HCT116 (cell line): ENCODE results near the gene AGAP2. TPM values are rescaled to one million over a fixed set of nuclear protein-coding genes. Genes with fewer than 3 reads are reported as not detected.
A peak's percentile ranks its signal among the peaks of the same experiment; 100 is the strongest.

Source experiments
- ATAC-seq: fragments of 200-7000 bp; cut with Tn5 transposase; 2 replicates; pipeline ENCODE4 v1.9.1; 2020; ENCODE audit warnings: mild to moderate bottlenecking, moderate library complexity
- BruUV-seq: library from RNA; stranded (reverse); fragments of 400-500 nt; replicated peaks from 2 replicates; lab custom pipeline; 2021; lab: Mats Ljungman, UMichigan
- CTCF ChIA-PET: fragments of 300-600 bp; sonication (Branson Sonifier 250); formaldehyde crosslinking; loops from one replicate; lab custom pipeline; 2021; ENCODE audit warnings: antibody characterized with exemption; lab: Charles Lee
- POLR2A ChIA-PET: fragments of 300-600, 350-600 bp; sonication (Branson Sonifier 250); formaldehyde crosslinking; loops from one replicate; lab custom pipeline; 2021; ENCODE audit warnings: antibody characterized with exemption; lab: Charles Lee
- RAD21 ChIA-PET, 2 experiments: fragments of 300-600 bp; sonication (Branson Sonifier 250); formaldehyde crosslinking; loops; one replicate each; lab custom pipeline; 2023; ENCODE audit warnings: low total read pairs in 2 of 2; ENCODE audit not compliant: uncharacterized antibody in 2 of 2, unreplicated experiment in 2 of 2, low non-redundant PET in 1 of 2; lab: Charles Lee
- DNase-seq: peaks from one replicate; pipeline ENCODE4 v3.0.0-alpha.2; 2010; ENCODE audit warnings: low read depth, low spot score
- H2AFZ ChIP-seq: fragments of 200-600 bp; shearing (Covaris generic), sonication (generic); 2 replicates; pipeline ENCODE4 v1.6.1; 2017; ENCODE audit warnings: low read depth, mixed run types, mixed read lengths, antibody characterized with exemption, low read length; ENCODE audit not compliant: poor library complexity, severe bottlenecking
- H3K27ac ChIP-seq: 2 replicates; pipeline ENCODE4 v1.5.1; 2012; ENCODE audit warnings: low read depth, low read length
- H3K27me3 ChIP-seq: fragments of 200-600 bp; sonication (generic); 2 replicates; pipeline ENCODE4 v1.6.1; 2016; ENCODE audit warnings: mixed run types, low read length, mixed read lengths; ENCODE audit not compliant: insufficient read depth
- H3K36me3 ChIP-seq, 2 experiments: fragments of 200-500 bp in 1 of 2; fragments of 200-600 bp in 1 of 2; sonication (Bioruptor generic) in 1 of 2; sonication (generic) in 1 of 2; 2 replicates each; pipeline versions ENCODE4 v1.5.1 to v1.6.1; 2014 to 2016; ENCODE audit warnings: low read length in 2 of 2, inconsistent platforms in 1 of 2, mixed read lengths in 1 of 2, mixed run types in 1 of 2; ENCODE audit not compliant: insufficient read depth in 2 of 2, control insufficient read depth in 1 of 2
- H3K4me1 ChIP-seq, 2 experiments: fragments of 200-600 bp in 1 of 2; sonication (generic) in 1 of 2; 2 replicates each; pipeline versions ENCODE4 v1.5.1 to v1.6.1; 2012 to 2017; ENCODE audit warnings: low read length in 2 of 2, inconsistent platforms in 1 of 2, mild to moderate bottlenecking in 1 of 2, mixed read lengths in 1 of 2, mixed run types in 1 of 2, moderate library complexity in 1 of 2; ENCODE audit not compliant: insufficient read depth in 2 of 2, control insufficient read depth in 1 of 2
- H3K4me2 ChIP-seq: fragments of 200-600 bp; sonication (generic); 2 replicates; pipeline ENCODE4 v1.6.1; 2017; ENCODE audit warnings: mixed run types, low read length, mixed read lengths
- H3K4me3 ChIP-seq, 2 experiments: fragments of 200-600 bp in 1 of 2; sonication (generic) in 1 of 2; replicated peaks in 1 of 2; 2 replicates each; pipeline ENCODE4 v1.5.1; 2011 to 2016; ENCODE audit warnings: low read length in 2 of 2, control low read depth in 1 of 2, low read depth in 1 of 2, mild to moderate bottlenecking in 1 of 2, mixed read lengths in 1 of 2, mixed run types in 1 of 2
- H3K79me2 ChIP-seq: fragments of 200-600 bp; sonication (generic); 2 replicates; pipeline ENCODE4 v1.6.1; 2017; ENCODE audit warnings: mild to moderate bottlenecking, mixed run types, low read length, moderate library complexity, mixed read lengths; ENCODE audit not compliant: insufficient read depth
- H3K9ac ChIP-seq: fragments of 200-600 bp; sonication (generic); 2 replicates; pipeline ENCODE4 v1.6.1; 2016; ENCODE audit warnings: low read length, mixed read lengths
- H3K9me2 ChIP-seq: fragments of 200-600 bp; sonication (generic), shearing (Covaris generic); 2 replicates; pipeline ENCODE4 v1.6.1; 2017; ENCODE audit warnings: mixed run types, mild to moderate bottlenecking, moderate library complexity; ENCODE audit not compliant: insufficient read depth
- H3K9me3 ChIP-seq, 2 experiments: fragments of 200-500 bp in 1 of 2; fragments of 200-600 bp in 1 of 2; sonication (Bioruptor generic) in 1 of 2; sonication (generic) in 1 of 2; 2 replicates each; pipeline ENCODE4 v1.6.1; 2014 to 2017; ENCODE audit warnings: low read length in 2 of 2, mixed read lengths in 2 of 2, inconsistent platforms in 1 of 2, low read depth in 1 of 2, mild to moderate bottlenecking in 1 of 2, mixed run types in 1 of 2, moderate library complexity in 1 of 2; ENCODE audit not compliant: control insufficient read depth in 1 of 2, insufficient read depth in 1 of 2
- H4K20me1 ChIP-seq: fragments of 200-600 bp; sonication (generic), shearing (Covaris generic); 2 replicates; pipeline ENCODE4 v1.6.1; 2017; ENCODE audit warnings: mixed run types, mild to moderate bottlenecking, moderate library complexity; ENCODE audit not compliant: insufficient read depth
- CBX3 ChIP-seq: IDR thresholded peaks from 2 replicates; pipeline ENCODE4 v1.6.1; 2012; ENCODE audit warnings: low read depth
- POLR2AphosphoS5 ChIP-seq: IDR thresholded peaks from 2 replicates; pipeline ENCODE4 v1.6.1; 2011; ENCODE audit warnings: mild to moderate bottlenecking, low read depth, low read length, moderate library complexity
- SIN3A ChIP-seq: IDR thresholded peaks from 2 replicates; pipeline ENCODE4 v1.6.1; 2012; ENCODE audit warnings: low read depth
- intact Hi-C: fragments of 100-400 bp; cut with micrococcal nuclease; formaldehyde crosslinking; loops from 2 replicates; pipeline ENCODE4 v1.10.0; 2022
- total RNA-seq: library from RNA; stranded (reverse); gene quantifications from one replicate; pipeline ENCODE4 v1.2.1, GENCODE V29; 2021; ENCODE audit not compliant: unreplicated experiment
- TF ChIP-seq, protein P1 (sequence below), 3 experiments: fragments of 200-600 bp in 1 of 3; sonication (generic) in 1 of 3; IDR thresholded peaks in 2 of 3; conservative IDR thresholded peaks in 1 of 3; 2 replicates each; pipeline ENCODE4 v1.5.1; 2012 to 2017; ENCODE audit warnings: low read depth in 2 of 3, low read length in 2 of 3, antibody characterized with exemption in 1 of 3, borderline replicate concordance in 1 of 3, control low read depth in 1 of 3, mild to moderate bottlenecking in 1 of 3, mixed read lengths in 1 of 3, mixed run types in 1 of 3, moderate library complexity in 1 of 3; ENCODE audit not compliant: insufficient read depth in 1 of 3
- TF ChIP-seq, protein P2 (sequence below): IDR thresholded peaks from 2 replicates; pipeline ENCODE4 v1.6.1; 2011; ENCODE audit warnings: mild to moderate bottlenecking, low read length, moderate library complexity; ENCODE audit not compliant: insufficient replicate concordance; ENCODE audit errors: extremely low read depth
- TF ChIP-seq, protein P3 (sequence below): IDR thresholded peaks from 2 replicates; pipeline ENCODE4 v1.6.1; 2012
- TF ChIP-seq, protein P4 (sequence below): IDR thresholded peaks from 2 replicates; pipeline ENCODE4 v1.6.1; 2012

The AGAP2 gene
- total RNA-seq, 1 experiment from 2014 or later: 15.8 TPM

DNA sequence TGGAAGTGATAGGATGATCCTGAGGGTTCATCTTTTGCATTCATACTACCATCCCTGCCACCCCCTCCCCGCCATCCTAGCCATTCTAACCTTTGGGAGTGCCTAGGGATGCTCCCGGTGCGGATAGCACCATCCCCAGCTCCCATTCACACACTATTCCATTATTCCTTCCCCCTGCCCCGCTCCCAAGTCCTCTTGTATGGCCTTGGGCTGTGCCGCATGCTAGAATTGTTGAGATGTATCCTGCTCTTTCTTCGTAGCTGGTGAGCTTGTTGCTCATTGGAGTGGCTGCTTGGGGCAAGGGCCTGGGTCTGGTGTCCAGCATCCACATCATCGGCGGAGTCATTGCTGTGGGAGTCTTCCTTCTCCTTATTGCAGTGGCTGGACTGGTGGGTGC lies 6.9 kb upstream of the AGAP2 start:
- peak overlapping the region; percentile 76 for H3K27ac ChIP-seq
- peak overlapping the region; percentile 90 for H3K9ac ChIP-seq
- CTCF ChIA-PET: interaction anchor here (1.1 to 1.7 kb wide), 5 partner anchors 9 to 162 kb away, joined by 3 to 11 read pairs (median 4); no protein-coding TSS in a partner anchor
- H3K4me2 ChIP-seq: peak overlapping the region; percentile 91
- no peak overlapping the region for H2AFZ ChIP-seq
- peak; percentile 5 for ATAC-seq
- peaks cover 16 to 22% of the 10 kb centered on the region in 2 experiments; a peak in 3 of 4 replicates for H3K36me3 ChIP-seq
- no peaks in the 10 kb centered on the region for H3K9me2 ChIP-seq
- no peak for DNase-seq
- RAD21 ChIA-PET: no interaction called here
- intact Hi-C loops: no loop called here
- H3K9me3 ChIP-seq: no peaks in the 10 kb centered on the region
- POLR2A ChIA-PET: interaction anchor here (1.6 kb wide), 1 partner anchor 11 kb away, joined by 7 read pairs; no protein-coding TSS in a partner anchor
- peaks cover 15% of the 10 kb centered on the region for H3K79me2 ChIP-seq
- H4K20me1 ChIP-seq: no peaks in the 10 kb centered on the region
- H3K4me3 ChIP-seq: peak overlapping the region; percentile 69 to 76
- no TSS peak for BruUV-seq
- H3K4me1 ChIP-seq: peaks cover 10 to 37% of the 10 kb centered on the region in 2 experiments; a peak in 3 of 4 replicates
- TF ChIP-seq SIN3A: no peak
- TF ChIP-seq, protein P1, sequence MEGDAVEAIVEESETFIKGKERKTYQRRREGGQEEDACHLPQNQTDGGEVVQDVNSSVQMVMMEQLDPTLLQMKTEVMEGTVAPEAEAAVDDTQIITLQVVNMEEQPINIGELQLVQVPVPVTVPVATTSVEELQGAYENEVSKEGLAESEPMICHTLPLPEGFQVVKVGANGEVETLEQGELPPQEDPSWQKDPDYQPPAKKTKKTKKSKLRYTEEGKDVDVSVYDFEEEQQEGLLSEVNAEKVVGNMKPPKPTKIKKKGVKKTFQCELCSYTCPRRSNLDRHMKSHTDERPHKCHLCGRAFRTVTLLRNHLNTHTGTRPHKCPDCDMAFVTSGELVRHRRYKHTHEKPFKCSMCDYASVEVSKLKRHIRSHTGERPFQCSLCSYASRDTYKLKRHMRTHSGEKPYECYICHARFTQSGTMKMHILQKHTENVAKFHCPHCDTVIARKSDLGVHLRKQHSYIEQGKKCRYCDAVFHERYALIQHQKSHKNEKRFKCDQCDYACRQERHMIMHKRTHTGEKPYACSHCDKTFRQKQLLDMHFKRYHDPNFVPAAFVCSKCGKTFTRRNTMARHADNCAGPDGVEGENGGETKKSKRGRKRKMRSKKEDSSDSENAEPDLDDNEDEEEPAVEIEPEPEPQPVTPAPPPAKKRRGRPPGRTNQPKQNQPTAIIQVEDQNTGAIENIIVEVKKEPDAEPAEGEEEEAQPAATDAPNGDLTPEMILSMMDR (IDR thresholded peaks at IDR 0.05 in 2 of 3, conservative IDR thresholded peaks at IDR 0.05 in 1 of 3; ENCODE audit: borderline replicate concordance in 1 of 3, insufficient read depth in 1 of 3, low read depth in 2 of 3, low read length in 2 of 3): no peak
- no peak for TF ChIP-seq CBX3
- TF ChIP-seq, protein P2, sequence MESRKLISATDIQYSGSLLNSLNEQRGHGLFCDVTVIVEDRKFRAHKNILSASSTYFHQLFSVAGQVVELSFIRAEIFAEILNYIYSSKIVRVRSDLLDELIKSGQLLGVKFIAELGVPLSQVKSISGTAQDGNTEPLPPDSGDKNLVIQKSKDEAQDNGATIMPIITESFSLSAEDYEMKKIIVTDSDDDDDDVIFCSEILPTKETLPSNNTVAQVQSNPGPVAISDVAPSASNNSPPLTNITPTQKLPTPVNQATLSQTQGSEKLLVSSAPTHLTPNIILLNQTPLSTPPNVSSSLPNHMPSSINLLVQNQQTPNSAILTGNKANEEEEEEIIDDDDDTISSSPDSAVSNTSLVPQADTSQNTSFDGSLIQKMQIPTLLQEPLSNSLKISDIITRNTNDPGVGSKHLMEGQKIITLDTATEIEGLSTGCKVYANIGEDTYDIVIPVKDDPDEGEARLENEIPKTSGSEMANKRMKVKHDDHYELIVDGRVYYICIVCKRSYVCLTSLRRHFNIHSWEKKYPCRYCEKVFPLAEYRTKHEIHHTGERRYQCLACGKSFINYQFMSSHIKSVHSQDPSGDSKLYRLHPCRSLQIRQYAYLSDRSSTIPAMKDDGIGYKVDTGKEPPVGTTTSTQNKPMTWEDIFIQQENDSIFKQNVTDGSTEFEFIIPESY: no peak
- TF ChIP-seq, protein P3, sequence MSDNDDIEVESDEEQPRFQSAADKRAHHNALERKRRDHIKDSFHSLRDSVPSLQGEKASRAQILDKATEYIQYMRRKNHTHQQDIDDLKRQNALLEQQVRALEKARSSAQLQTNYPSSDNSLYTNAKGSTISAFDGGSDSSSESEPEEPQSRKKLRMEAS: no peak
- TF ChIP-seq POLR2AphosphoS5: peak; percentile 33; the same call in 1 of the 2 replicates
- TF ChIP-seq, protein P4, sequence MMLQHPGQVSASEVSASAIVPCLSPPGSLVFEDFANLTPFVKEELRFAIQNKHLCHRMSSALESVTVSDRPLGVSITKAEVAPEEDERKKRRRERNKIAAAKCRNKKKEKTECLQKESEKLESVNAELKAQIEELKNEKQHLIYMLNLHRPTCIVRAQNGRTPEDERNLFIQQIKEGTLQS: no peak
- TF ChIP-seq, all 23 proteins: peak for 1
- no peaks in the 10 kb centered on the region for H3K27me3 ChIP-seq
